ENCODE measurements around the gene XAGE3.
"Not testable (repeated sequence)": the region's sequence is repeated elsewhere in the genome, so short reads cannot be mapped to it uniquely, and the experiment has no call there.

- TF ChIP-seq CTCF (IDR thresholded peaks at IDR 0.05; ENCODE audit: low read depth, low read length, missing input control); SP1 (IDR thresholded peaks at IDR 0.05); TAF1 (conservative IDR thresholded peaks at IDR 0.05); JUND (IDR thresholded peaks at IDR 0.05); HNF4A (conservative IDR thresholded peaks at IDR 0.05); REST (IDR thresholded peaks at IDR 0.05); MAX (IDR thresholded peaks at IDR 0.05); GABPA (IDR thresholded peaks at IDR 0.05 in 1 of 2, conservative IDR thresholded peaks at IDR 0.05 in 1 of 2); RXRA (IDR thresholded peaks at IDR 0.05); YY1 (IDR thresholded peaks at IDR 0.05); ZBTB33 (IDR thresholded peaks at IDR 0.05); FOXA1 (IDR thresholded peaks at IDR 0.05); HNF4G (IDR thresholded peaks at IDR 0.05): not testable (repeated sequence)
Measured at GRCh38 chrX:52907900-52908299, 40.0 kb upstream of the XAGE3 start.

Measured in liver (tissue), 3 donors.